Esophagus muscularis mucosa (tissue), 4 donors: Measurements from ENCODE around the gene CMPK2.

ENCODE experiments used
- EP300 ChIP-seq: sonication (generic); formaldehyde crosslinking; IDR thresholded peaks from one replicate; pipeline ENCODE4 v1.6.1; 2017; ENCODE audit warnings: antibody characterized with exemption
- POLR2A ChIP-seq: fragments of 450-650 bp; IDR thresholded peaks from one replicate; pipeline ENCODE4 v1.6.1; 2017; ENCODE audit warnings: antibody characterized with exemption, moderate library complexity, mild to moderate bottlenecking, low read depth
- POLR2AphosphoS5 ChIP-seq, 2 donors: sonication (generic); formaldehyde crosslinking; IDR thresholded peaks; one replicate each; pipeline ENCODE4 v1.6.1; 2017; ENCODE audit warnings: antibody characterized with exemption in 2 of 2
- TF ChIP-seq, protein P1 (sequence below), 3 experiments: fragments of 200-600 bp in 2 of 3; fragments of 450-650 bp in 1 of 3; sonication (generic) in 2 of 3; IDR thresholded peaks; one replicate each; pipeline ENCODE4 v1.5.1; 2017 to 2019; ENCODE audit warnings: antibody characterized with exemption in 3 of 3, mild to moderate bottlenecking in 2 of 3, moderate library complexity in 1 of 3

DNA sequence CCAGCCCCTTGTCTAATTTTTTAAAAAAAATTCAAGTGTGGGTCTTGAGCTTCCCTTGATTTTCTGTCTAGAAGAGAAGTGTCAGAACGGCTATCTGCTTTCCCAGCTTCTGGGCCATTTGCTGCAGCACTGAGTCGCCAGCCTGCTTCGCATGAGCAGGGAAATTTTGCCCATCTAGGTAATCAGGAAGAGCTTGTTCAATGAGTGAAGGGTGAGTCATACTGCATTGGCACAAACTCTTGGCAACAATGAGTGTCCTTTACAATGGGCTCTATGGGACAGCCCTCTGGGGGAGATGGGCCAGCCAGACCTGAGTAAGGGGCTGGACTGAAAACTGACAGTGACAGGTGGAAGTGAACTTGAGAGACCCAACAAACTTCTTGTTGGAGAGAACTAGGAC is 49.1 kb upstream of the CMPK2 start:
- TF ChIP-seq, protein P1, sequence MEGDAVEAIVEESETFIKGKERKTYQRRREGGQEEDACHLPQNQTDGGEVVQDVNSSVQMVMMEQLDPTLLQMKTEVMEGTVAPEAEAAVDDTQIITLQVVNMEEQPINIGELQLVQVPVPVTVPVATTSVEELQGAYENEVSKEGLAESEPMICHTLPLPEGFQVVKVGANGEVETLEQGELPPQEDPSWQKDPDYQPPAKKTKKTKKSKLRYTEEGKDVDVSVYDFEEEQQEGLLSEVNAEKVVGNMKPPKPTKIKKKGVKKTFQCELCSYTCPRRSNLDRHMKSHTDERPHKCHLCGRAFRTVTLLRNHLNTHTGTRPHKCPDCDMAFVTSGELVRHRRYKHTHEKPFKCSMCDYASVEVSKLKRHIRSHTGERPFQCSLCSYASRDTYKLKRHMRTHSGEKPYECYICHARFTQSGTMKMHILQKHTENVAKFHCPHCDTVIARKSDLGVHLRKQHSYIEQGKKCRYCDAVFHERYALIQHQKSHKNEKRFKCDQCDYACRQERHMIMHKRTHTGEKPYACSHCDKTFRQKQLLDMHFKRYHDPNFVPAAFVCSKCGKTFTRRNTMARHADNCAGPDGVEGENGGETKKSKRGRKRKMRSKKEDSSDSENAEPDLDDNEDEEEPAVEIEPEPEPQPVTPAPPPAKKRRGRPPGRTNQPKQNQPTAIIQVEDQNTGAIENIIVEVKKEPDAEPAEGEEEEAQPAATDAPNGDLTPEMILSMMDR (IDR thresholded peaks at IDR 0.05), result no peak
- no peak for TF ChIP-seq POLR2A
- TF ChIP-seq EP300, result no peak
- no peak for TF ChIP-seq POLR2AphosphoS5 (IDR thresholded peaks at IDR 0.05)
